NB4 (cell line): ENCODE data around the gene BIRC3.

Experiments used
- MAX ChIP-seq: IDR thresholded peaks from 2 replicates; pipeline ENCODE4 v1.6.1; 2011; ENCODE audit warnings: low read depth, low read length
- POLR2A ChIP-seq: IDR thresholded peaks from 2 replicates; pipeline ENCODE4 v1.6.1; 2011; ENCODE audit warnings: mild to moderate bottlenecking; ENCODE audit not compliant: insufficient read length; ENCODE audit errors: extremely low read depth

GRCh38 chr11:102272047-102272824 is 45.0 kb upstream of the BIRC3 start:
- TF ChIP-seq POLR2A (no peak), MAX (no peak)
